Measurements from ENCODE around the gene NCMAP.

Gene NCMAP

DNA sequence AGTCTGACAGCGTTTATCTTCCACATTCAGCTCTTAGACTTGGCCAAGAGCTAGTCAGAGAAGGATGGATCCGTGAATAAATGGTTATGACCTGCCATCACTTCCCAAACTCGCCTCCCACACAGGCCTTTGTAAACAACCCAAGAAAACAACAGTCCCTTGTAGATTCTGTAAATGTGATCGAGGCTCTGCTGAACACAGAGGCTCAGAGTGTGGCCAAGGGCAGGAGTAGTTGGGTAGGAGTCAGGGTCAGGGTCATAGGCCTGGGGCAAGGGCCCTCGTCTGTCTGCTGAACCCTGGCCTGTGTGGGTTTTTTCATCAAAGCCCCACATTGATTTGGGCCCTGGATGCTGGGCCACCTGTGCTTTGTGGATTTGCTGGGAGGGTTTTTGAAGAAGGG is 32.7 kb downstream of the NCMAP start:
- TF ChIP-seq SIN3A (IDR thresholded peaks at IDR 0.05; ENCODE audit: borderline replicate concordance, insufficient read depth, low read length) (no peak), TAF1 (IDR thresholded peaks at IDR 0.05; ENCODE audit: borderline replicate concordance, insufficient read depth, low read length) (no peak), FOXP2 (optimal IDR thresholded peaks at IDR 0.05; ENCODE audit: borderline replicate concordance, extremely low read depth, extremely low read length, insufficient read depth) (no peak), POLR2AphosphoS5 (IDR thresholded peaks at IDR 0.05; ENCODE audit: low read depth, low read length) (no peak)
- TF ChIP-seq, protein P1, sequence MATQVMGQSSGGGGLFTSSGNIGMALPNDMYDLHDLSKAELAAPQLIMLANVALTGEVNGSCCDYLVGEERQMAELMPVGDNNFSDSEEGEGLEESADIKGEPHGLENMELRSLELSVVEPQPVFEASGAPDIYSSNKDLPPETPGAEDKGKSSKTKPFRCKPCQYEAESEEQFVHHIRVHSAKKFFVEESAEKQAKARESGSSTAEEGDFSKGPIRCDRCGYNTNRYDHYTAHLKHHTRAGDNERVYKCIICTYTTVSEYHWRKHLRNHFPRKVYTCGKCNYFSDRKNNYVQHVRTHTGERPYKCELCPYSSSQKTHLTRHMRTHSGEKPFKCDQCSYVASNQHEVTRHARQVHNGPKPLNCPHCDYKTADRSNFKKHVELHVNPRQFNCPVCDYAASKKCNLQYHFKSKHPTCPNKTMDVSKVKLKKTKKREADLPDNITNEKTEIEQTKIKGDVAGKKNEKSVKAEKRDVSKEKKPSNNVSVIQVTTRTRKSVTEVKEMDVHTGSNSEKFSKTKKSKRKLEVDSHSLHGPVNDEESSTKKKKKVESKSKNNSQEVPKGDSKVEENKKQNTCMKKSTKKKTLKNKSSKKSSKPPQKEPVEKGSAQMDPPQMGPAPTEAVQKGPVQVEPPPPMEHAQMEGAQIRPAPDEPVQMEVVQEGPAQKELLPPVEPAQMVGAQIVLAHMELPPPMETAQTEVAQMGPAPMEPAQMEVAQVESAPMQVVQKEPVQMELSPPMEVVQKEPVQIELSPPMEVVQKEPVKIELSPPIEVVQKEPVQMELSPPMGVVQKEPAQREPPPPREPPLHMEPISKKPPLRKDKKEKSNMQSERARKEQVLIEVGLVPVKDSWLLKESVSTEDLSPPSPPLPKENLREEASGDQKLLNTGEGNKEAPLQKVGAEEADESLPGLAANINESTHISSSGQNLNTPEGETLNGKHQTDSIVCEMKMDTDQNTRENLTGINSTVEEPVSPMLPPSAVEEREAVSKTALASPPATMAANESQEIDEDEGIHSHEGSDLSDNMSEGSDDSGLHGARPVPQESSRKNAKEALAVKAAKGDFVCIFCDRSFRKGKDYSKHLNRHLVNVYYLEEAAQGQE (IDR thresholded peaks at IDR 0.05; ENCODE audit: insufficient read depth in 1 of 2, low read depth in 2 of 2, low read length in 2 of 2), result no peak

DNA sequence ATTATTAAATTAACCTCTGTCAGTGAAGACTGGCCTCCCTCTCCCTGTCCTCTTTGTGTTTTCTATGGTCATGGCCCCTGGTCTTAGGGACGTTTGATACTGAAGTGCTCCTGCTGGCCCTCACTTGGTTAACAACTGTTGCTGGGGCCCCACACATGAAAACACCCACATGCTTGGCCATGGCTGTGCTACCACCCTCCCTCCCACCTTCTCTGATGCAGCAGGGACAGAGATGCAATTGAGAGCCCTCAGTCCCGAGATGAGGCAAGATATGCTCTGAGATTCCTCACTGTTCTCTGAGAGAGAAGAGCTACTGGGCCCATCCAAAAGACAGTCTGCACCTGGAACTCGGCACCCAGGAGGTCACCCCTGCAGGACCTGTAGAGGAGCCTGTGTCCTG is 33.3 kb downstream of the NCMAP start:
- no peak for TF ChIP-seq TAF1 (IDR thresholded peaks at IDR 0.05; ENCODE audit: borderline replicate concordance, insufficient read depth, low read length)
- TF ChIP-seq POLR2AphosphoS5 (IDR thresholded peaks at IDR 0.05; ENCODE audit: low read depth, low read length), result no peak
- no peak for TF ChIP-seq FOXP2 (optimal IDR thresholded peaks at IDR 0.05; ENCODE audit: borderline replicate concordance, extremely low read depth, extremely low read length, insufficient read depth)
- TF ChIP-seq SIN3A (IDR thresholded peaks at IDR 0.05; ENCODE audit: borderline replicate concordance, insufficient read depth, low read length), result no peak
- TF ChIP-seq, protein P1 (IDR thresholded peaks at IDR 0.05; ENCODE audit: insufficient read depth in 1 of 2, low read depth in 2 of 2, low read length in 2 of 2), result no peak

DNA sequence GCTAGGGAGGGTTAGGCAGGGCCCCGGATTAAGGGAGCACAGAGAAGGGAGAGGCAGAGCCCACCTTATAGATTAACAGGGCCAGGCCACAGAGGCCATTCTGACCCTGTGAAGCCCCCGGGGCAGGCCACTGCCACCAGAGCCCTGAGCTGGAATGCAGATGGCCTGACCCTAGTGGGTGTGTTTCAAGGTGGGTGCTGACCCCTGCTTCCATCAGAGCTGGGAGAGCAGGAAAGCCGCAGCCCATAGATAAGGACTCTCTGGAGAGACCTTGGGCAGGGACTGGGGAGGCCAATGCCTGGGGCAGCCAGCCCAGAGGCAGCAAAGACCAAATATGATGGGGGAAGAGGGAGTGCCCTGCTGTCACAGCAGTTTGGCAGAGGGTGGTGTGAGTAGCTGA is 35.9 kb downstream of the NCMAP start:
- TF ChIP-seq POLR2AphosphoS5 (IDR thresholded peaks at IDR 0.05; ENCODE audit: low read depth, low read length) (no peak), FOXP2 (optimal IDR thresholded peaks at IDR 0.05; ENCODE audit: borderline replicate concordance, extremely low read depth, extremely low read length, insufficient read depth) (no peak), TAF1 (IDR thresholded peaks at IDR 0.05; ENCODE audit: borderline replicate concordance, insufficient read depth, low read length) (no peak)

DNA sequence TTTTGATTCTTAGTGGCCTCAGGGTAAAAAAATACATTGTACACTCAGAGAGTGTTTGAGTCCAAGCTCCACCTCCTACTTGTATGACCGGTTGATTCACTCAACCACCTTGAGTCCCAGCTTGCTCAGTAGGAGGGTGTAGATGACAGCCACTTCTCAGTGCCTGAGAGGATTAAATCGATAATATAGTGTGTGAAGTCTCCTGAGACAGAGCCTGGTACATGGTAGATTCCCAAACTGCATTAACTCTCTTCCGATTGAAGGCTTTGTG is 38.4 kb downstream of the NCMAP start:
- no peak for TF ChIP-seq FOXP2 (optimal IDR thresholded peaks at IDR 0.05; ENCODE audit: borderline replicate concordance, extremely low read depth, extremely low read length, insufficient read depth)
- TF ChIP-seq, protein P1 (IDR thresholded peaks at IDR 0.05; ENCODE audit: insufficient read depth in 1 of 2, low read depth in 2 of 2, low read length in 2 of 2), result no peak
- TF ChIP-seq SIN3A (IDR thresholded peaks at IDR 0.05; ENCODE audit: borderline replicate concordance, insufficient read depth, low read length), result no peak

DNA sequence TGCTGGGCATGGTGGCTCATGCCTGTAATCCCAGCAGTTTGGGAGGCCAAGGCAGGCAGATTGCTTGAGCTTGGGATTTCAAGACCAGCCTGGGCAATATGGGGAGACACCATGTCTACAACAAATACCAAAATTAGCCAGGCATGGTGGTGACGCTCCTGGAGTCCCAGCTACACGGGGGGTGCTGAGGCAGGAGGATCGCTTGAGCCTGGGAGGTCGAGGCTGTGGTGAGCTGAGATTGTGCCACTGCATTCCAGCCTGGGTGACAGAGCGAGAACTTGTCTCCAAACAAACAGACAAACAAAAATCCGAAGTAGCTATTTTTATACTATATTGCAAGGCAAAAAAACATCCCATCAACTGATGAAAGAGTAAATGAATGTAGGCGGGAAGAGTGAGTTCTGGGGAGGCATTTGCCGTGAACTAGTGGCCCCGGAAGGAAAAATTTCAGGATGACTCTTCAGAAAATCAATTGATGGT is 40.6 kb downstream of the NCMAP start:
- TF ChIP-seq FOXP2 (optimal IDR thresholded peaks at IDR 0.05; ENCODE audit: borderline replicate concordance, extremely low read depth, extremely low read length, insufficient read depth) (no peak), POLR2AphosphoS5 (IDR thresholded peaks at IDR 0.05; ENCODE audit: low read depth, low read length) (no peak), SIN3A (IDR thresholded peaks at IDR 0.05; ENCODE audit: borderline replicate concordance, insufficient read depth, low read length) (no peak), TAF1 (IDR thresholded peaks at IDR 0.05; ENCODE audit: borderline replicate concordance, insufficient read depth, low read length) (no peak)
- TF ChIP-seq, protein P1 (IDR thresholded peaks at IDR 0.05; ENCODE audit: insufficient read depth in 1 of 2, low read depth in 2 of 2, low read length in 2 of 2), result no peak

Data from PFSK-1 (cell line).